HL-60 (cell line): ENCODE measurements around the gene ANLN.

Source experiments
- CTCF ChIP-seq: IDR thresholded peaks from one replicate; pipeline ENCODE4 v1.5.1; 2011; ENCODE audit warnings: low read length, control low read depth, inconsistent platforms; ENCODE audit not compliant: insufficient read depth
- GABPA ChIP-seq: IDR thresholded peaks from 2 replicates; pipeline ENCODE4 v1.6.1; 2012; ENCODE audit warnings: low read depth
- POLR2AphosphoS5 ChIP-seq: IDR thresholded peaks from 2 replicates; pipeline ENCODE4 v1.6.1; 2012; ENCODE audit warnings: low read depth
- REST ChIP-seq: IDR thresholded peaks from 2 replicates; pipeline ENCODE4 v1.6.1; 2012; ENCODE audit warnings: low read depth; ENCODE audit not compliant: insufficient replicate concordance

- TF ChIP-seq CTCF (peak; percentile 64), REST (no peak), POLR2AphosphoS5 (no peak), GABPA (no peak)
These were observed 22.7 kb upstream of the ANLN start for GRCh38 chr7:36366718-36367560.
